Epidermal melanocyte (primary cell): Measurements from ENCODE around the gene PIEZO2.

Experiments
- DNase-seq: peaks from one replicate; pipeline ENCODE4 v3.0.0; 2011; ENCODE audit warnings: low spot score; ENCODE audit not compliant: insufficient read length

The PIEZO2 gene

DNA sequence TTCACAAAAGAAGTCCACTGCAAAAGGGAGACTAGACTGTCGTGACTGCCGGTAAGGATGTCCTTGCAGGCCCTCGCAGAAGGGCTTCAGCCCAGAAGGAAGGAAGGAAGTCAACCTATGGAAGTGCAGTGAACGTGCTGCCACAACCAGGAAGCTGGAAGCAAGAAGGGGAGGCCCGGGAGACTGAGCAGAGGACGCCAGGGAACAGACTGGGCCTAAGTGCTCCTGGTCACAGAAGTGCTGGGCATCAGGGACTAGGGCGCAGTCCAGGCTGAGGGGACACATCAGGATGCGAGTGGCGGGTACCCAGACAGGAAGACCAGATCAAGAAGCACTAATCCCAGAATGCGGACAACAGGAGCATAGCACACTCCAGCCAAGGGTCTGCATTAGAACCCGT, 78.8 kb downstream of the PIEZO2 start:
- DNase-seq = no peak

DNA sequence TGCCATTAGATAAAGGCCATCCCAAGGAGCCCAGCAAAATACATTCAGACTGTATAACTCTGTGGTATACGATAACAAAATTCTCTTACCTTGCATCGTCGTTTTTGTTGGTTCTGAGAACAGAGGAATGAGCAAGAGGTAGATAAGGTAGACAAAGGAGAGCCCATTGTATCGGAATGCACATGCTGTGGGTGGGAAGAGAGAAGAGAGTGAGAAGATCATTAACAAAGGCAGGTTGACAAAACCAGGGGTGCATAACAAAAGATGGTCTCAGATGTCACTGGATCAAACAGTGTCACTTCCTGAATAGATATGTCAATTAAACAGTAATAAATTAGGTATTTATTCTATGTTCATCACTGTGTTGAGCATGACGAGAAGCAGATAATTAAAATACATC, 83.3 kb downstream of the PIEZO2 start:
- DNase-seq = no peak

DNA sequence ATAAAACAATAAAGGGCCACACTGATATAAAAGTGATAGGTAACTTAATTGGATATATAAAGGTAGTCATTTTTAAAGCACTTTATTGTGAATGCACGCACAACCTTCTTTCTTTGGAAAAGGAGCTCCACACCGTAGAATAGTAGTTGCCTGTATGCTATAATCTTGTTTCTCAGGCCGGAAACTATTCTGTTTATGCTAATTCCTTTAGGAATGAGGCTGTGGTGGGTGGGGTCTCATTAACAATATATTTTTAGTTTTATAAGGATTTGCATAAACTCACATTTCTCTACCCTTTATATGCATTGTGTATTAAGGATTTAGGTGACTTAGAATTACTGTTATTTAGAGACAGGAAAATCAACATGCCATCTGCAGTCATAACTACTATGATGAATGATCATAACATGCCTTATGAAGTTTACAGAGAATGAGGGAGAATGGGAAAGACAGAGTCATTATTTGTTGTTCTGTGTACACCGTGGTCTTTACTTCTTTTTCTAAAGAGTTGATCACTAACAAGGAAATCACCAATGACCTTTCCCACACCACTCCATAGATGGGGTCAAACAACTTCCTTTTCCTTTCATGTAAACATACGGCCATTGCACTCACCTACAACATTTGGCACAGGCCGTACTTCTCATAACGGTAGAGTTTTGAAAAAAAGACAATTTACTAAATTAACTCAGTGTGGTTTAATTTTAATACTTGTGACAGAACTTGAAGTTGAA, 84.5 kb downstream of the PIEZO2 start:
- DNase-seq = no peak

DNA sequence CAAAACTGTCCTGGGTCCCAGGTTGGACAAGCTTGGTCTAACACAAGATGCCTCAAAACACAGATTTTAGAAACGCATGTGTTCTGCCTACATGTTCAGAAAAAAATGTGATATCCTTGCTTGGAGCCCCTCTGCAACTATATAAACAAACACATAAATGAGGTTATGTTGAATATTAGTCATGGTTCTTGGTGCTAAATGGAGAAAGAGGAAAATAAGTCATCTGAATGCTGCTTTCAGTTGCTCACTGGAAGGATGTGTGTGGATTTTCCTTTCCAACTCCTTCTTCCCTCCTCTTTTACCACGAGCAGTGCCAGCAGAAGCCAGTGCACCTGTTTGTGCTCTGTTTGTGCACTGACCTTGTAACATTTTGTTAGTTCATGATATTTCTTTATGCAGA, 85.3 kb downstream of the PIEZO2 start:
- no peak for DNase-seq

DNA sequence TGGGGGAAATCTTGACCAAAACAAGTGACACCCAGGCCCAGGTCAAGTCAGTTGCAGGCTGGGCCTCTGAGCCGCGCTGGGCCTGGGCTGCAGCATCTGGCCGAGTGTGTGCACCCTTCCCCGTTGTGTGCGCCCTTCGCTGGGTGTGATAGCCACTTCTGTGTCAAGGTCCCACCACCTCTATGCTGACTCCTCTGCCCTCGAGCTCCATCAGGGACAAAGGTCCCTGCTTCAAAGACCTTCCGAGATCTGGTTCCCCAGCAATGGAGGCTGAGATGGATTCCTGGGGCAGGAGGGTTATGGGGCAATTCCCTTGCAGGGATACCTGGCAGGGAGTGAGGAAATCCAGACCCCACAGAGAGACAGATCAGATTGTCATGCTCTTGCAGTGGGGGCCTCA, 93.6 kb downstream of the PIEZO2 start:
- no peak for DNase-seq

DNA sequence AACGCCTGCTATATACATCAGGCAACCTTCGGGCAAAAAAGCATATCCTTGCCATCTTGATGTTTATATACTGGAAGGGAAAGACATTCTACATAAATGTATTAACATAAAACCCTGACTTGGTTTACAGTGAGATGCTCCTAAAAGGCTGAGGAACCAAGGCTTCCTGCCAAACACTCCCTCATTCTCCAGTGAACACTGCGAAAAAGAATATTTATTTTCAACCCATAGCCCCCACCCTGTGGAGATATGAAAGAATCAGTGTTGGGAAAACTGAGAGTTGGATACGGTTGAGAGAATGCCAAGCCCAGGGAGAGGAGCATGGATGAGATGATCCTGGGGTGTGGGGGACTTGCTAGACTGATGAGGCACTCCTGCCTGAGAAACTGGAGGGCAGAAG, 94.9 kb downstream of the PIEZO2 start:
- no peak for DNase-seq

DNA sequence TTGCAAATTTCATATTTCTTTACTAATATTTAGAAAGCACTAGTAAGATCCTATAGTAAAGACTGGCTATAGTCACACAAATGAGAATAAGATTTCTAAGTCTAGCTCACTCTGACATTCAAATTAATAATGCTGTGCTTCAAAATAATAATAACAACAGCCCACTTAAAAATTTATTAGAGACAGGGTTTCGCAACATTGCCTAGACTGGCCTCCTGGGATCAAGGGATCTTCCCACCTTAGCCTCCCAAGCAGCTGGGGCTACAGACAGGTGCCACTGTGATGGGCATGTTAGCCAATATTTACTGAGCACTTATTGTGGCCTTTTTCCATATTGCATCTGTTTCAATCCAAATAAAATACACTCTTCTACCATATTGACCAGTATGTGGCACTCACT, 96.1 kb downstream of the PIEZO2 start:
- DNase-seq = no peak

DNA sequence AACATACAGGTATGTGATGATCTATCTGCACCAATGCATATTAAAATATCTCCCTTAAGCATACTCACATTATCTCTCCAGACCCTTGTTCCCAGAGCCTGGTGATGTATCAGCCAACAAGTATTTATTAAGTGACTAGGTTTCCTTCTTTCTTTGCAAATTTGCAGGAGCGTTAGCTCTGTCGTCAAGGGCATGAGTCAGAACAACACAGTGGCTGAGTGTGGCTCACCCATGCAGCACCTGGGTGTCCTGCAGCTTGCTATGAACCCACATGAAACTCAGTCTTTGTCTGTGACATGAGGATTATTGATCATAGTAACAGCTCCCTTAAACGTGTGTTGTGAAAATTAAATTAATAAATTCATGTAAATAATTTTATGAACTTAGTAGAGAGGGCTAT, 96.6 kb downstream of the PIEZO2 start:
- DNase-seq = no peak

DNA sequence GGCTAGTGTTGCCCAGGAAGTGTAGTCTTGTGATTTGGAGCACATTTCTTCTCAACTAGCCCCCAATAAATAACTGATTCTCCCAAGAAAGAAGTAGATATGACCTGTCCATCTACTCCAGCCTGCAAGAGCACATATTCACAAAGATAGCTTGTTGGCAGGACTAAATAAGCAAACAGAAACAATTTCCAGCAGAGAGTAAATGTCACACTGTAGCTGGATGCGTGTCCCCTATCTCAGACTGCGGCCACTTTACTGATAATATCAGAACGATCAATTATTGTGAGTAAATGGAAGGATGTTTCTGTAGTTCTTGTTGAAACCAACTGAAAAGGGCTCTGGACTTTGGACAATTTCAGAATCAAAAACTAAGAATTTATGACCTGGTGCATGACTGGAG, 97.9 kb downstream of the PIEZO2 start:
- no peak for DNase-seq

DNA sequence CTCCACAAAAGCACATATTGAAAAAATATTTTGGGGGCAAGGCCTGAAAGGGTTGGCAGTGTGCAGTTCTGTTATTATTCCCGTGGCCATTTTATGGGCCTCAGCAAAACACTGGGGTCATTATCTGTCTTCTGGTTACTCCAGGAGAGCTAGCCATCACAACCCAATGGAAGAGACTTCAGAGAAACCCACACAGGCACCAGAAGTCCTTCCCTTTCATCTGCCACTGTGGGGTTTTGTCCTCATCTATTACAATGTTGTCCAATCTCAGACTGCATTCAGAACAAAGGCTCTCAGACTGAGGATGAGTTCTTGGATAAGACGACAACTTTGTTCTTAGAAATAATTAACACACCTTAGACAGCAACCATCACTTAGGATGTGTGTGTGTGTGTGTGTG, 98.4 kb downstream of the PIEZO2 start:
- no peak for DNase-seq

DNA sequence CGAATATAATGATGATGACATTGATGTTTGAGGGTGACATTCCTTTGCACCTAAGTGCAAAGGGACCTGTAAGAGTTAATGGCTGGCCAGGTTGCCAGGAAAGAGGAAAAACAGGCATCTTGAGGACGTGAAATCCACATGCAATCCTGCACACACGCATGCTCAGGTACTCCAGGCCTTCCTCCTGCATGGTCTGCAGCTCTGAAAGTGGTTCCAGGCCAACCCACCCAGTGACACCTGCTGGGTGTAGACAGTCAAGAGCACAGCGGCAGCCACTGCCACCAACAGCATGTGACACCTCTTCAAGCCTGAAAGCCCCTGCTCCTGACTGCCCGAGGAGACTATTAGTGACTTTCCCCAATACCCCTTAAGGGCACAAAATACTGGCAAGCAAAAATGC, 101.6 kb downstream of the PIEZO2 start:
- no peak for DNase-seq

DNA sequence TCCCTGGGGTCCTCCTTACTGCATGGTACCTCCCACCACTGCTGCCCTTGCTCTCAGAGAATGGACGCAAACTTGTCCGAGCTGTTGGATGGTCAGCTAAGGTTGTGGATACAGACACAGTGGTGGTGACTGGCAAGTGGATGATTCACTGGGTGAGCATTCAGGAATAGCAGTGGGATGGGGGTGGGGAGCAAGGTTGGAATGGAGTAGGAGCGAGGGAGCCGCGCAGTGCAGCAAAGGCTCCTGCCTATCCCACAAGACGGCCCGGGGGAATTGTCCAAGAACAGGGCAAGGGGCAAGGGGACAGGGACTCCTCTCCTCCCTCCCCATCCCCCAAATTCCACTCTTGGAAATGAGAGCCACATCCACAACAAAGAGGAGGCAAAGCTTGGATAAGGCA, 102.2 kb downstream of the PIEZO2 start:
- no peak for DNase-seq

DNA sequence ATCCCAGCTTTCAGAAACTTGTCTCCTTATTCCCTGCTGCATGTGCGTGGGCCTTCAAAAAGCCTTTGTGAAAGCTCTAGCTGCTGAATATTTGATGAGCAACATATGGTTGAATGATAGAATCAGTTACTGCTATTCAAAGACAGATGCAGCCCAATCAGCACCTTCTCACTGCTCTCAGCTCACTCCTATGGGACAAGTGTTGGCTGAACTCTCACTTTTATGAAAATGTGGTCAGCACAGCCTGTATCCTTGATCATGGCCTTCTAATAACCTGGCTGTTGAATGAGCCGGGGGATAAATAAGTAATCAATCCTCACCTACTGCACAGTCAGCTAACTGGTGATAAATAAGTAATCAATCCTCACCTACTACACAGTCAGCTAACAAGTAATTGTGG, 103.2 kb downstream of the PIEZO2 start:
- DNase-seq = no peak

DNA sequence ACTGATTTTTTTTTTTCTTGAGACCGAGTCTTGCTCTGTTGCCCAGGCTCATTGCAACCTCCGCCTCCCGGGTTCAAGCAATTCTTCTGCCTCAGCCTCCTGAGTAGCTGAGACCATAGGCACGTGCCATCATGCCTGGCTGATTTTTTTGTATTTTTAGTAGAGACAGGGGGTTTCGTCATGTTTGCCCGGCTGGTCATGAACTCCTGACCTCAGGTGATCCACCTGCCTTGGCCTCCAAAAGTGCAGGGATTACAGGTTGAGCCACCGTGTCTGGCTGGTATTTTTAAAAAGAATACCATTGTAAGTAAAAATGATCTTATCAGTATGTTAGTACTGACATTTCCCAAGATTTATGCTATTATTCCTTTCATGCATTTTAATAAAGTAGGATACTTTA, 105.7 kb downstream of the PIEZO2 start:
- DNase-seq = no peak

DNA sequence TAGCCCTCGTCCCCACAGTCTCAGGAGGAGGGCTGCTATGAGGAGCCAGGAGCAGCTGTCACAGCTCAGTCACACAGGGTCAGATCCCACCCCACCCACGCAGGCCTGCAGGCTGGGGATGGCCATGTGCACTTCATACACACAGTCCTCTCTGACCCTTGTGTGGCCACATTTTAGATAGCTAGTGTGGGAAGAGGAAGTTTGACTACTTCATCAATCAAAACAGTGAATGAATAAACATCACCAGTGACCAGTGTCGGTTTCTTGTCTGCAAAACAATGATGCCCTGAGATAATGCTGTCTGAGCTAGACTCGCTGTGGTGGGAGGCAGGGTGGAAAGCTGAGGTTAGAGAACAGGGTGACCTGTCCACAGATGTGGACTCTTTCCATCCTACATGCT, 107.1 kb downstream of the PIEZO2 start:
- DNase-seq = no peak

DNA sequence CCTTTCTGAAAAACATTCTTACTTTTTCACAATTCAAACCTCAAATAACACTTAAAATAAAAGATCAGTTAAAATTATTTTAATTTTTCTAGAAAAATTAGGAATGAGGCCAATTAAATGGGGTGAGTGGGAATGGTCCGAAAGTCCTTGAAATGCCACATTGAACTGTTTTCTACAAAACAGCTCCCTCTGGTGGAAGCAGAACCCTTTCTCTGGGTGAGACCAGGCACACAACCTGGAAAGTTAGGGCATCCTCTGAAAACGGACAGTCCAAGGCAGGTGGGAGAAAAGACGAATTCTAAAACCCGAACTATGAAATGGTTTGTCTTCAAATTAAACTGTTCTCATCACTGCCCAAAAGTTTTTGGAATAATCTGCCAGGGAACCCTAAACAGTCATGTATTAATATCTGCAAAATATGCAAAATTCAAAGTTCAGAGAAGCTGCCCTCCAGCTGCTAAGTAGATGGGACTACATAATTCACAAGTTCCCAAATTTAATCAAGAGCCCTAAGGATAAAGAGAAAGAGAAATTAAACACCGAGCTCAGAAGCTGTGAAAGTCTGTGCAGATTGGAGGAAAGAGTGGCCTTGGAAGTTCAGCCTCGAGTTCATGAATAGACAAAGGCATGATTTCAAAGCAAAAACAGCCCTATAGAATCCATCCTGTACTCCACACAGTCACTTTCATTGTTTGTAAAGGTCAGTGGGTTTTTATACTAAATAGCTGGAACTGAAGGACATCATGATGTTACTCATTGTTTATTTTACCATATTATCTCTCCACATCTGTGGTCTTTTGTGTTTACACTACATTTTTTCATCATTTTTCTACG, 108.3 kb downstream of the PIEZO2 start:
- peak; percentile 51 for DNase-seq

DNA sequence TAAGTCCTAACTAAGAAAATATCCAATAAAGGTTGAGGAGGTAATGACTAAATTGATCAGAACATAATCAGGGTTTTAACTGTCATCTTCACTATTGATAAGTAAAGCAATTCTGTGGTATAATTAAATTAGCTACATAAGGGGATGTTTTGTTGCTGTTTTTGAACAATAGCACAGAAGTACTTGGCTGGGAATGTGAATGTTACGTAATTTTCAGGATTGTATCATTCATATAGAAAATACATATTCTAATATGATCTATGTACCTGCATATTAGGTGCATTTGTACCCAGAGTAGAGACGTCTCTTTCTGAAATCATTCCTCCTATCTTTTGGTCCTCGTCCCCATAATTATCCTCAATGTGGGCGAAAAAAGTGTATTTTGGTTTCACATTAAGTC, 109.0 kb downstream of the PIEZO2 start:
- no peak for DNase-seq

DNA sequence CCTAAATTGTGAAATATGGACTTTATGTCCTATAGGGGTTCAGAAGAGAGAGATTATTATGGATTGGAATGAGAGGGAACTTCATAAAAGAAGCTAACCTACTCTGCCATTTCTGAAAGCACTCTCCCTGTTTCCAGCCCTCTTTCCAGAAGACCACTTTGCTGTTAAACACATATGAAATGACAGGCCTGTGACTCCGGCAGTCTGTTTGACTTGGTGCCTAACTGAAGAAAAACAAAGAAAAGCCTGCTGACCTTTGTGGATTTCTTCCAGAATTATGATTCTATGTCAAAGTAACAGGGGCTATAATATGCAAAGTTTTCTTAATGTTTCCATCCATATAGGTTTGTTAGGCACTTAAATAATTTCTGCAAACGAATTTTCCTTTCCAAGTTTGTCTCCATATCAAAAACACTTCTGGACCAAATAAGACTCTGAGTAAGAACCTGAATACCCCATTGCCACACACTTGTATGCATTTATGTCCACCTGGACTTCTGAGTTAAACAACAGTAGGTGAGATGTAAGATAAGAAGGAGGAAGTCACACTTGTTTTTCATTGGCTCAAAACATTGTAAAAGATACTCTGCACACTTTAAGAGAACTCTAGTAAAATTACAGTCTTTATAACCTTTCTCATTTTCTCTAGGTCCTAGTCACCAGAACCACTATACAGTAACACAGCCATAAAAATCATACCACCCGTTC, 111.7 kb downstream of the PIEZO2 start:
- DNase-seq = no peak

DNA sequence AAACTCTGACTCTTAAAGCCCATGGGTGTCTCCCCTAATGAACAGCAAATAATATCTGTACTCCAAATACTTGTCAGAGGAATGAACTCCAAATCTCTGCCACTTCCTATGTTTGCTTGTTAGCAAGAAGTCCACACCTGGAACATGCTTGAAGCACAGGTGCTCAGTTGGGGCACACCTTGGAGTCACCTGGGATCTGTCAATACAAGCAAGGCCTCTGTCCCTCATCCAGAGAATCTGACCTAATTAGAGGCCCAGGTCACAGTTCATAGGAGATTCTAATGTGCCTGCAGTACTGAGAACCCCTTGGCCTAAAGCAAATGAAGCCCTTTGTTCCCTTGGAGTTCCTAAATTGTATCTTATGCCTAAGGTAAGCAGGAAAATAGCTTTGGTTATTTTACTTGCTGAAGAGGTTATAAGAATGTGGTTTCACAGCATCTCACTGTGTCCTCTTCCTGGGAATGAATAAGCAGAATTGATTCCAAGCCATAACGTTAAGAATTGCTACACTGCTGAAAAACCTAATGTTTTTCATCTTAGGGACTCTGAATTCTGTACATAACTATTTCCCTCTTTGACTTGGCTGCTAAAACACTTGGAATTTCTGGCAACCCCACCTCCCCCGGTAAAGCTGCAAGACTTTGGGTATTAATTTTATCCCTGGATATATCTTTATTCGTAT, 113.4 kb downstream of the PIEZO2 start:
- no peak for DNase-seq

DNA sequence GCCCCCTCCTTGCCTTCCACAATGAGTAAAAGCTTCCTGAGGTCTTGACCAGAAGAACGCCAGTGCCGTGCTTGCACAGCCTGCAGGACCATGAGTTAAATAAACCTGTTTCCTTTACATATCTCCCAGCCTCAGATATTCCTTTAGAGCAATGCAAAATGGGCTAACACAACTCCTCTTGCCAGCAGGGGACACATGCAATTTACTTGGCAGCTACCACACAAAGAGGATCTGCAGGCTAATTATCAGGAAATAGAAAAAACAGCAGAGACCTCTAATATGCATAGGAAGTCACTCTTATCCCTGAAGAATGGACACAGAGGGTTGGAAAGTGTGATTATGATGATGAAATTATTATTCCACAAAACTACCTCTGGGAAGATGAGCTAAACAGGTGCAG, 114.0 kb downstream of the PIEZO2 start:
- no peak for DNase-seq

DNA sequence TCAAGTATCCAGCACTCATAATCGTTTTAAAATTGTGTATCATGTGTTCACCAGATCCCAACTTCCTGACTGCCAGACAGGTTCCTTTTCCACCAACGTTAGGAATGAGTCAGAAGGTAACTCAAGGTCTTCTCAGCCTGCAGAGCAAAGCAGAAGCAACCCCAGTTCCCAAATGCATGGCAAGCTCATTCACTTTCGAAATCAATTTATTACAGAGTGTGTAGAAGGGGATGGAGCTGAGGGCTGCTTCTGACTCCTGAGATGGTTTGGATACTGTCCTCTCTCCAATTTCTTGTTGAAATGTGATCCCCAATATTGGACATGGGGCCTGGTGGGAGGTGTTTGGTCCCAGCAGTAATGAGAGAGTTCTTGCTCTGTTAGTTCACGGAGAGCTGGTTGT, 114.5 kb downstream of the PIEZO2 start:
- no peak for DNase-seq

DNA sequence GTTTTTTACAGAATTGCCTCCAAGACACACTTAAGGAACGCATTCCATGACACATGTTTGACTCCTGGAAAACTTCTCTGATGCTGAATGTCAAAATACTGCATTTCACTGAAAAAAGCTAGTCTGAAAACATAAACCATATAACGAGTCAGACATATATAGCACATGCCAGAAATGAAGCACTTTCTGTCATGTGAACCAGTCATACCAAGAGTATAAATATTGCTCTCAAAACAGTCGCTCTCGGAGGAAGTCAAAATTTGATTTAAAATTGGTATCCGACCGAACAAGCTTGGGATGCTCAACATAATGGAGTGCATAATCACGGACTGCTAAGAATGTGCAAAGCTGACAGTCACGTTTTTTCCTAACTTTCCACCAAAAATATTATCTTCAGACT, 115.9 kb downstream of the PIEZO2 start:
- DNase-seq = no peak
